Natural killer cell (primary cell): ENCODE results near the gene ZMYM1. TPM values are rescaled to one million over a fixed set of nuclear protein-coding genes. Genes with fewer than 3 reads are reported as not detected.
"Not testable (repeated sequence)": the region's sequence is repeated elsewhere in the genome, so short reads cannot be mapped to it uniquely, and the experiment has no call there.

Source experiments
- ATAC-seq, 3 donors: fragments of 150-1000 bp in 2 of 3; fragments of 200-7000 bp in 1 of 3; cut with Tn5 transposase; 1 replicate in 1 of 3; 2 replicates in 2 of 3; pipeline ENCODE4 v1.10.0; 2021; ENCODE audit warnings: mild to moderate bottlenecking in 2 of 3, moderate library complexity in 2 of 3
- DNase-seq, 2 donors: peaks; one replicate each; pipeline versions ENCODE4 v3.0.0 to v3.0.0-alpha.2; 2013 to 2021; ENCODE audit warnings: mixed read lengths in 1 of 2
- H3K27ac ChIP-seq: one replicate; pipeline ENCODE4 v1.5.1; 2013; ENCODE audit warnings: mild to moderate bottlenecking, low read length
- H3K27me3 ChIP-seq: one replicate; pipeline ENCODE4 v1.6.1; 2013; ENCODE audit warnings: low read length; ENCODE audit not compliant: control insufficient read depth, insufficient read depth
- H3K36me3 ChIP-seq: one replicate; pipeline ENCODE4 v1.6.1; 2013; ENCODE audit warnings: low read length; ENCODE audit not compliant: control insufficient read depth, insufficient read depth
- H3K4me1 ChIP-seq: one replicate; pipeline ENCODE4 v1.6.1; 2013; ENCODE audit warnings: low read length; ENCODE audit not compliant: control insufficient read depth, insufficient read depth
- H3K4me3 ChIP-seq: one replicate; pipeline ENCODE4 v1.5.1; 2013; ENCODE audit warnings: low read length
- H3K9me3 ChIP-seq: one replicate; pipeline ENCODE4 v1.6.1; 2013; ENCODE audit warnings: low read length; ENCODE audit not compliant: control insufficient read depth, insufficient read depth
- H3K27ac Mint-ChIP-seq, 2 donors: one replicate each; pipeline ENCODE4 v1.8.0; 2022; ENCODE audit warnings: mild to moderate bottlenecking in 2 of 2, mixed read lengths in 2 of 2, moderate library complexity in 1 of 2
- H3K27me3 Mint-ChIP-seq, 2 donors: one replicate each; pipeline ENCODE4 v1.8.0; 2022; ENCODE audit warnings: low read depth in 2 of 2, mixed read lengths in 2 of 2
- H3K36me3 Mint-ChIP-seq: one replicate; pipeline ENCODE4 v1.8.0; 2022; ENCODE audit warnings: mixed read lengths
- H3K4me1 Mint-ChIP-seq, 2 donors: one replicate each; pipeline ENCODE4 v1.8.0; 2022; ENCODE audit warnings: mixed read lengths in 2 of 2
- H3K4me3 Mint-ChIP-seq: one replicate; pipeline ENCODE4 v1.8.0; 2022; ENCODE audit warnings: mild to moderate bottlenecking, moderate library complexity, mixed read lengths
- H3K9me3 Mint-ChIP-seq, 2 donors: one replicate each; pipeline ENCODE4 v1.8.0; 2022; ENCODE audit warnings: mixed read lengths in 2 of 2
- CTCF ChIP-seq: fragments of 200-600 bp; IDR thresholded peaks from one replicate; pipeline ENCODE4 v1.8.0; 2022; ENCODE audit warnings: antibody characterized with exemption
- WGBS: methylation state at CpG from one replicate; pipeline ENCODE4 v1.1.7; 2013; ENCODE audit warnings: missing lambda C conversion rate; ENCODE audit not compliant: insufficient coverage; 5-methylcytosine and 5-hydroxymethylcytosine counted together
- intact Hi-C: fragments of 100-400 bp; cut with micrococcal nuclease; formaldehyde crosslinking; loops from one replicate; pipeline ENCODE4 v1.14.2; 2022
- total RNA-seq, 4 donors: library from RNA; stranded (reverse); fragments of 120-200 nt in 1 of 4; gene quantifications; one replicate each; pipeline versions ENCODE4 v1.2.3 to v1.2.4, GENCODE V29; 2013 to 2022

ZMYM1 gene
- total RNA-seq, 3 donors from 2014 or later (not counting 1 experiment from before 2014, with no cell fraction given), result 15.0 to 19.1 (median 19.1) TPM

DNA sequence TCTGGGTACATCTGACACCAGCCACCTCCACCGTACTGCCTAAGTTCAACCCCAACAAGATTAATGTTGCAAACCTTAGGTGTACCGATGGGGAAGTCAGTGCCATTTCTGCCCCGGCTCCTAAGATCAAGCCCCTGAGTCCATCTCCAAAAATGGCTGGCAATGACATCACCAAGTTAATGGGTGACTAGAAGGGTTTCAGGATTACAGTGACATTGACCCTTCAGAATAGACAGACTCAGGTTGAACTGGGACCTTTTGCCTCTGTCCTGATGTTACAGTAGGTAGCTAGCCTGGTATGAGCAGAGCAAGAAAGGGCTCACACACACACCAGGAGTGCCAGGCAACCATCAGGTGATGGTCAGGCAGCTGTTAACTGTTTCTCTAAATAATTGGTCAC, 25.8 kb upstream of the ZMYM1 start:
- Histone ChIP-seq H3K27ac (no peak overlapping the region), H3K27me3 (no peaks in the 10 kb centered on the region), H3K36me3 (no peaks in the 10 kb centered on the region), H3K4me1 (no peaks in the 10 kb centered on the region), H3K4me3 (no peak overlapping the region), H3K9me3 (no peaks in the 10 kb centered on the region)
- H3K4me1 Mint-ChIP-seq, result no peaks in the 10 kb centered on the region
- H3K36me3 Mint-ChIP-seq, result no peaks in the 10 kb centered on the region
- intact Hi-C loops, result no loop called here
- TF ChIP-seq CTCF, result no peak
- DNase-seq (no peak), ATAC-seq (no peak)
- H3K9me3 Mint-ChIP-seq, result no peaks in the 10 kb centered on the region
- H3K4me3 Mint-ChIP-seq, result no peak overlapping the region
- H3K27me3 Mint-ChIP-seq, result peaks cover 26 to 32% of the 10 kb centered on the region in 2 donors
- H3K27ac Mint-ChIP-seq, result no peak overlapping the region
- 94% methylated on average over 3 of the region's 3 CpGs for WGBS

DNA sequence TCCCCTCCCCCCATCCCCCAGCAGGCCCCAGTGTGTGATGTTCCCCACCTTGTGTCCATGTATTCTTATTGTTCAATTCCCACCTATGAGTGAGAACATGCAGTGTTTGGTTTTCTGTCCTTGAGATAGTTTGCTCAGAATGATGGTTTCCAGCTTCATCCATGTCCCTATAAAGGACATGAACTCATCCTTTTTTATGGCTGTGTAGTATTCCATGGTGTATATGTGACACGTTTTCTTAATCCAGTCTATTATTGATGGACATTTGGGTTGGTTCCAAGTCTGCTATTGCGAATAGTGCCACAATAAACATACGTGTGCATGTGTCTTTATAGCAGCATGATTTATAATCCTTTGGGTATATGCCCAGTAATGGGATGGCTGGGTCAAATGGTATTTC, 24.9 kb upstream of the ZMYM1 start:
- H3K36me3 Mint-ChIP-seq, H3K4me3 ChIP-seq, H3K36me3 ChIP-seq, ATAC-seq, H3K9me3 Mint-ChIP-seq, H3K27ac Mint-ChIP-seq, H3K27ac ChIP-seq, H3K4me1 Mint-ChIP-seq, intact Hi-C loops, H3K9me3 ChIP-seq, DNase-seq, H3K4me3 Mint-ChIP-seq, H3K27me3 ChIP-seq, H3K4me1 ChIP-seq: not testable (repeated sequence)
- WGBS, result 82% methylated on average over 1 of the region's 3 CpGs
- H3K27me3 Mint-ChIP-seq, result peaks cover 30 to 39% of the 10 kb centered on the region in 2 donors

DNA sequence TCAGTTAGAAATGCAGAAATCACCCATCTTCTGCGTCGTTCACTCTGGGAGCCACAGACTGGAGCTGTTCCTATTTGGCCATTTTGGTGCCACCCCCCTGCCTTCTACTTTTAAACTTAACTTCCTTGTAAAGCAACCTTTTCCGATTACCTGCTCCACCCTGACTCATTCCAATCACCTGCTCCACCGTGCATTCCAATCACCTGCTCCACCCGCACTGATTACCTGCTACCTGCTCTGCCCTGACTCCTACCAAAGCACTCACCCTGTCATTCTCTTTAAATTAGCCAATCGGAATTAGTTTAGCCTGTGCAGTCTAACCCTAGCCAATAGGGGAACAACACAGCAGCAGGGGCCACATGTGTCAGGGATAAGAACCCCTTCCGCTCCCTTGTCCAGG, 20.9 kb upstream of the ZMYM1 start:
- not testable (repeated sequence) for H3K4me3 Mint-ChIP-seq
- H3K27me3 Mint-ChIP-seq, result peaks cover 22 to 29% of the 10 kb centered on the region in 2 donors

GRCh38 chr1:35058988-35059387, 20.2 kb upstream of the ZMYM1 start:
- peaks cover 6% of the 10 kb centered on the region for H3K9me3 ChIP-seq
- WGBS, result 96% methylated on average over 2 of the region's 2 CpGs
- Mint-ChIP-seq H3K4me1 (no peaks in the 10 kb centered on the region), H3K27me3 (peaks cover 22 to 29% of the 10 kb centered on the region in 2 donors), H3K27ac (no peak overlapping the region), H3K36me3 (no peaks in the 10 kb centered on the region), H3K9me3 (no peaks in the 10 kb centered on the region), H3K4me3 (no peak overlapping the region)
- H3K4me1 ChIP-seq, result no peaks in the 10 kb centered on the region
- no peak overlapping the region for H3K4me3 ChIP-seq
- DNase-seq, result peak in 1 of 2 donors; percentile 11
- H3K27me3 ChIP-seq, result no peaks in the 10 kb centered on the region
- no peaks in the 10 kb centered on the region for H3K36me3 ChIP-seq
- ATAC-seq, result peak in 2 of 3 donors; percentile 26 to 33
- no peak overlapping the region for H3K27ac ChIP-seq
- no peak for TF ChIP-seq CTCF
- intact Hi-C loops, result no loop called here

More for the DNA sequence above, 20.9 kb upstream of the ZMYM1 start:
- H3K4me3 ChIP-seq, H3K36me3 Mint-ChIP-seq, ATAC-seq, DNase-seq, H3K4me1 ChIP-seq, H3K4me1 Mint-ChIP-seq, H3K27ac Mint-ChIP-seq, H3K36me3 ChIP-seq, intact Hi-C loops, H3K27ac ChIP-seq, H3K27me3 ChIP-seq, H3K9me3 ChIP-seq, H3K9me3 Mint-ChIP-seq: not testable (repeated sequence)
- WGBS, result 96% methylated on average over 7 of the region's 7 CpGs
